GM23338 (cell line): ENCODE data around the gene BBX. TPM values are rescaled to one million over a fixed set of nuclear protein-coding genes. Genes with fewer than 3 reads are reported as not detected.

Experiments used
- ATAC-seq: fragments of 200-7000 bp; cut with Tn5 transposase; 3 replicates; pipeline ENCODE4 v1.9.1; 2020
- DNase-seq: peaks from one replicate; pipeline ENCODE4 v3.0.0-alpha.2; 2015; ENCODE audit warnings: low spot score
- H2AFZ ChIP-seq: fragments of 200-600 bp; sonication (generic); 2 replicates; pipeline ENCODE4 v1.8.0; 2016; ENCODE audit warnings: antibody characterized with exemption, mild to moderate bottlenecking, moderate library complexity
- H3F3A ChIP-seq: fragments of 200-600 bp; sonication (generic); replicated peaks from 2 replicates; pipeline ENCODE4 v1.8.0; 2017; ENCODE audit warnings: antibody characterized with exemption, mixed run types, low read depth
- H3K27ac ChIP-seq: fragments of 200-600 bp; sonication (generic); 2 replicates; pipeline ENCODE4 v1.6.1; 2016; ENCODE audit warnings: low read depth
- H3K27me3 ChIP-seq: fragments of 200-600 bp; sonication (generic); 2 replicates; pipeline ENCODE4 v1.8.0; 2016; ENCODE audit warnings: mild to moderate bottlenecking, mixed run types, moderate library complexity; ENCODE audit not compliant: insufficient read depth
- H3K36me3 ChIP-seq: fragments of 200-600 bp; sonication (generic); 2 replicates; pipeline ENCODE4 v1.8.0; 2016; ENCODE audit warnings: mild to moderate bottlenecking; ENCODE audit not compliant: insufficient read depth
- H3K4me1 ChIP-seq: fragments of 200-600 bp; sonication (generic); 2 replicates; pipeline ENCODE4 v1.8.0; 2016; ENCODE audit warnings: mild to moderate bottlenecking, moderate library complexity; ENCODE audit not compliant: insufficient read depth
- H3K4me2 ChIP-seq: fragments of 200-600 bp; sonication (generic); 2 replicates; pipeline ENCODE4 v1.7.1; 2017; ENCODE audit warnings: mixed run types
- H3K4me3 ChIP-seq: fragments of 200-600 bp; sonication (generic); 2 replicates; pipeline ENCODE4 v1.6.1; 2016; ENCODE audit warnings: mixed run types
- H3K79me2 ChIP-seq: fragments of 200-600 bp; sonication (generic); replicated peaks from 2 replicates; pipeline ENCODE4 v1.8.0; 2017; ENCODE audit warnings: mild to moderate bottlenecking; ENCODE audit not compliant: insufficient read depth
- H3K9me2 ChIP-seq: fragments of 200-600 bp; sonication (generic); 2 replicates; pipeline ENCODE4 v1.8.0; 2017; ENCODE audit not compliant: insufficient read depth
- H4K20me1 ChIP-seq: fragments of 200-600 bp; sonication (generic); replicated peaks from 2 replicates; pipeline ENCODE4 v1.8.0; 2017; ENCODE audit warnings: mild to moderate bottlenecking; ENCODE audit not compliant: insufficient read depth
- H3K27ac Mint-ChIP-seq: 2 replicates; pipeline ENCODE4 v1.8.0; 2020; ENCODE audit warnings: inconsistent platforms, mild to moderate bottlenecking, moderate library complexity, mixed read lengths
- H3K27me3 Mint-ChIP-seq: 3 replicates; pipeline ENCODE4 v1.8.0; 2022; ENCODE audit warnings: low read depth, mild to moderate bottlenecking, moderate library complexity, mixed read lengths, inconsistent platforms; ENCODE audit not compliant: insufficient read depth, poor library complexity
- H3K36me3 Mint-ChIP-seq: 3 replicates; pipeline ENCODE4 v1.8.0; 2021; ENCODE audit warnings: low read depth, mild to moderate bottlenecking, inconsistent platforms, moderate library complexity, mixed read lengths
- H3K4me1 Mint-ChIP-seq: 3 replicates; pipeline ENCODE4 v1.8.0; 2020; ENCODE audit warnings: mild to moderate bottlenecking, inconsistent platforms, mixed read lengths
- H3K4me3 Mint-ChIP-seq: 3 replicates; pipeline ENCODE4 v1.8.0; 2021; ENCODE audit warnings: moderate library complexity, mild to moderate bottlenecking, inconsistent platforms, mixed read lengths
- H3K9me3 Mint-ChIP-seq: 3 replicates; pipeline ENCODE4 v1.8.0; 2020; ENCODE audit warnings: moderate library complexity, mild to moderate bottlenecking, inconsistent platforms, mixed read lengths
- CREB1 ChIP-seq: fragments of 250-450 bp; sonication (Bioruptor Pico); IDR thresholded peaks from 2 replicates; pipeline ENCODE4 v1.5.0; 2020; ENCODE audit warnings: low read depth, mild to moderate bottlenecking, moderate library complexity
- CTCF ChIP-seq, 2 experiments: fragments of 200-600 bp in 1 of 2; sonication (generic) in 1 of 2; conservative IDR thresholded peaks; 2 replicates each; pipeline versions ENCODE4 v1.5.1 to v1.6.1; 2016 to 2017; ENCODE audit warnings: antibody characterized with exemption in 2 of 2, low read depth in 2 of 2, mild to moderate bottlenecking in 2 of 2, moderate library complexity in 1 of 2
- JUNB ChIP-seq: IDR thresholded peaks from one replicate; pipeline ENCODE4 v1.6.1; 2016; ENCODE audit warnings: antibody characterized with exemption; ENCODE audit not compliant: unreplicated experiment
- STAT1 ChIP-seq: IDR thresholded peaks from one replicate; pipeline ENCODE4 v1.6.1; 2016; ENCODE audit warnings: antibody characterized with exemption; ENCODE audit not compliant: unreplicated experiment
- ZNF114 ChIP-seq: fragments of 250-450 bp; sonication (Bioruptor Pico); IDR thresholded peaks from 2 replicates; pipeline ENCODE4 v1.5.0; 2020; ENCODE audit warnings: mild to moderate bottlenecking, moderate library complexity
- polyA plus RNA-seq: library from polyadenylated mRNA; unstranded; fragments of >200 nt; fragmentation: Nextera tagmentation; extraction: Ambion mirVana; gene quantifications from 2 replicates; pipeline ENCODE4 v1.2.1, GENCODE V29; 2016
- total RNA-seq: library from RNA; depleted of rRNA; stranded (reverse); fragments of >200 nt; shearing (Covaris generic); gene quantifications from 2 replicates; pipeline ENCODE4 v1.2.3, GENCODE V29; 2014
- TF ChIP-seq, protein P1 (sequence below): fragments of 250-450 bp; sonication (Bioruptor Pico); IDR thresholded peaks from 2 replicates; pipeline ENCODE4 v1.5.0; 2020; ENCODE audit warnings: mild to moderate bottlenecking, moderate library complexity
- TF ChIP-seq, protein P2 (sequence below): IDR thresholded peaks from 2 replicates; pipeline ENCODE4 v1.6.1; 2016; ENCODE audit warnings: antibody characterized with exemption
- TF ChIP-seq, protein P3 (sequence below): IDR thresholded peaks from one replicate; pipeline ENCODE4 v1.6.1; 2018; ENCODE audit warnings: antibody characterized with exemption; ENCODE audit not compliant: unreplicated experiment

The BBX gene
- total and polyA plus RNA-seq, 2 experiments from 2014 or later, result 35.2 to 44.1 TPM

- TF ChIP-seq, protein P1, sequence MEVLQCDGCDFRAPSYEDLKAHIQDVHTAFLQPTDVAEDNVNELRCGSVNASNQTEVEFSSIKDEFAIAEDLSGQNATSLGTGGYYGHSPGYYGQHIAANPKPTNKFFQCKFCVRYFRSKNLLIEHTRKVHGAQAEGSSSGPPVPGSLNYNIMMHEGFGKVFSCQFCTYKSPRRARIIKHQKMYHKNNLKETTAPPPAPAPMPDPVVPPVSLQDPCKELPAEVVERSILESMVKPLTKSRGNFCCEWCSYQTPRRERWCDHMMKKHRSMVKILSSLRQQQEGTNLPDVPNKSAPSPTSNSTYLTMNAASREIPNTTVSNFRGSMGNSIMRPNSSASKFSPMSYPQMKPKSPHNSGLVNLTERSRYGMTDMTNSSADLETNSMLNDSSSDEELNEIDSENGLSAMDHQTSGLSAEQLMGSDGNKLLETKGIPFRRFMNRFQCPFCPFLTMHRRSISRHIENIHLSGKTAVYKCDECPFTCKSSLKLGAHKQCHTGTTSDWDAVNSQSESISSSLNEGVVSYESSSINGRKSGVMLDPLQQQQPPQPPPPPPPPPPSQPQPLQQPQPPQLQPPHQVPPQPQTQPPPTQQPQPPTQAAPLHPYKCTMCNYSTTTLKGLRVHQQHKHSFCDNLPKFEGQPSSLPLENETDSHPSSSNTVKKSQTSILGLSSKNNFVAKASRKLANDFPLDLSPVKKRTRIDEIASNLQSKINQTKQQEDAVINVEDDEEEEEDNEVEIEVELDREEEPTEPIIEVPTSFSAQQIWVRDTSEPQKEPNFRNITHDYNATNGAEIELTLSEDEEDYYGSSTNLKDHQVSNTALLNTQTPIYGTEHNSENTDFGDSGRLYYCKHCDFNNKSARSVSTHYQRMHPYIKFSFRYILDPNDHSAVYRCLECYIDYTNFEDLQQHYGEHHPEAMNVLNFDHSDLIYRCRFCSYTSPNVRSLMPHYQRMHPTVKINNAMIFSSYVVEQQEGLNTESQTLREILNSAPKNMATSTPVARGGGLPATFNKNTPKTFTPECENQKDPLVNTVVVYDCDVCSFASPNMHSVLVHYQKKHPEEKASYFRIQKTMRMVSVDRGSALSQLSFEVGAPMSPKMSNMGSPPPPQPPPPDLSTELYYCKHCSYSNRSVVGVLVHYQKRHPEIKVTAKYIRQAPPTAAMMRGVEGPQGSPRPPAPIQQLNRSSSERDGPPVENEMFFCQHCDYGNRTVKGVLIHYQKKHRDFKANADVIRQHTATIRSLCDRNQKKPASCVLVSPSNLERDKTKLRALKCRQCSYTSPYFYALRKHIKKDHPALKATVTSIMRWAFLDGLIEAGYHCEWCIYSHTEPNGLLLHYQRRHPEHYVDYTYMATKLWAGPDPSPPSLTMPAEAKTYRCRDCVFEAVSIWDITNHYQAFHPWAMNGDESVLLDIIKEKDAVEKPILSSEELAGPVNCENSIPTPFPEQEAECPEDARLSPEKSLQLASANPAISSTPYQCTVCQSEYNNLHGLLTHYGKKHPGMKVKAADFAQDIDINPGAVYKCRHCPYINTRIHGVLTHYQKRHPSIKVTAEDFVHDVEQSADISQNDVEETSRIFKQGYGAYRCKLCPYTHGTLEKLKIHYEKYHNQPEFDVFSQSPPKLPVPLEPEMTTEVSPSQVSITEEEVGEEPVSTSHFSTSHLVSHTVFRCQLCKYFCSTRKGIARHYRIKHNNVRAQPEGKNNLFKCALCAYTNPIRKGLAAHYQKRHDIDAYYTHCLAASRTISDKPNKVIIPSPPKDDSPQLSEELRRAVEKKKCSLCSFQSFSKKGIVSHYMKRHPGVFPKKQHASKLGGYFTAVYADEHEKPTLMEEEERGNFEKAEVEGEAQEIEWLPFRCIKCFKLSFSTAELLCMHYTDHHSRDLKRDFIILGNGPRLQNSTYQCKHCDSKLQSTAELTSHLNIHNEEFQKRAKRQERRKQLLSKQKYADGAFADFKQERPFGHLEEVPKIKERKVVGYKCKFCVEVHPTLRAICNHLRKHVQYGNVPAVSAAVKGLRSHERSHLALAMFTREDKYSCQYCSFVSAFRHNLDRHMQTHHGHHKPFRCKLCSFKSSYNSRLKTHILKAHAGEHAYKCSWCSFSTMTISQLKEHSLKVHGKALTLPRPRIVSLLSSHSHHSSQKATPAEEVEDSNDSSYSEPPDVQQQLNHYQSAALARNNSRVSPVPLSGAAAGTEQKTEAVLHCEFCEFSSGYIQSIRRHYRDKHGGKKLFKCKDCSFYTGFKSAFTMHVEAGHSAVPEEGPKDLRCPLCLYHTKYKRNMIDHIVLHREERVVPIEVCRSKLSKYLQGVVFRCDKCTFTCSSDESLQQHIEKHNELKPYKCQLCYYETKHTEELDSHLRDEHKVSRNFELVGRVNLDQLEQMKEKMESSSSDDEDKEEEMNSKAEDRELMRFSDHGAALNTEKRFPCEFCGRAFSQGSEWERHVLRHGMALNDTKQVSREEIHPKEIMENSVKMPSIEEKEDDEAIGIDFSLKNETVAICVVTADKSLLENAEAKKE (CRISPR knock-in tag), result no peak
- TF ChIP-seq STAT1, result no peak
Measured at GRCh38 chr3:107718547-107718946, 195.8 kb downstream of the BBX start (continued).

GRCh38 chr3:107727102-107727501 is 204.3 kb downstream of the BBX start:
- no peaks in the 10 kb centered on the region for H3F3A ChIP-seq
- no peak for ATAC-seq
- no peaks in the 10 kb centered on the region for H3K27me3 ChIP-seq
- Mint-ChIP-seq H3K4me1 (peaks cover 4% of the 10 kb centered on the region; the same call in 2 of the 3 replicates), H3K27ac (no peak overlapping the region), H3K4me3 (no peak overlapping the region), H3K27me3 (peaks cover 4% of the 10 kb centered on the region), H3K9me3 (peaks cover 6% of the 10 kb centered on the region; the same call in 1 of the 3 replicates), H3K36me3 (peaks cover 13% of the 10 kb centered on the region; the same call in 2 of the 3 replicates)
- no peaks in the 10 kb centered on the region; the same call in 1 of the 2 replicates for H3K79me2 ChIP-seq
- H3K4me2 ChIP-seq, result no peak overlapping the region
- no peak overlapping the region for H2AFZ ChIP-seq
- H3K4me1 ChIP-seq, result no peaks in the 10 kb centered on the region
- H3K4me3 ChIP-seq, result no peak overlapping the region
- no peak for DNase-seq
- no peak overlapping the region for H3K27ac ChIP-seq
- H3K9me2 ChIP-seq, result no peaks in the 10 kb centered on the region
- 0 out of 2 replicates have a peak, but pooled peaks cover 6% of the 10 kb centered on the region for H3K36me3 ChIP-seq
- no peaks in the 10 kb centered on the region for H4K20me1 ChIP-seq
- TF ChIP-seq STAT1 (no peak), ZNF114 (no peak), JUNB (no peak), CREB1 (no peak), CTCF (conservative IDR thresholded peaks at IDR 0.05; ENCODE audit: low read depth in 2 of 2) (no peak)
- TF ChIP-seq, protein P2, sequence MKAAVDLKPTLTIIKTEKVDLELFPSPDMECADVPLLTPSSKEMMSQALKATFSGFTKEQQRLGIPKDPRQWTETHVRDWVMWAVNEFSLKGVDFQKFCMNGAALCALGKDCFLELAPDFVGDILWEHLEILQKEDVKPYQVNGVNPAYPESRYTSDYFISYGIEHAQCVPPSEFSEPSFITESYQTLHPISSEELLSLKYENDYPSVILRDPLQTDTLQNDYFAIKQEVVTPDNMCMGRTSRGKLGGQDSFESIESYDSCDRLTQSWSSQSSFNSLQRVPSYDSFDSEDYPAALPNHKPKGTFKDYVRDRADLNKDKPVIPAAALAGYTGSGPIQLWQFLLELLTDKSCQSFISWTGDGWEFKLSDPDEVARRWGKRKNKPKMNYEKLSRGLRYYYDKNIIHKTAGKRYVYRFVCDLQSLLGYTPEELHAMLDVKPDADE, result no peak
- TF ChIP-seq, protein P3, sequence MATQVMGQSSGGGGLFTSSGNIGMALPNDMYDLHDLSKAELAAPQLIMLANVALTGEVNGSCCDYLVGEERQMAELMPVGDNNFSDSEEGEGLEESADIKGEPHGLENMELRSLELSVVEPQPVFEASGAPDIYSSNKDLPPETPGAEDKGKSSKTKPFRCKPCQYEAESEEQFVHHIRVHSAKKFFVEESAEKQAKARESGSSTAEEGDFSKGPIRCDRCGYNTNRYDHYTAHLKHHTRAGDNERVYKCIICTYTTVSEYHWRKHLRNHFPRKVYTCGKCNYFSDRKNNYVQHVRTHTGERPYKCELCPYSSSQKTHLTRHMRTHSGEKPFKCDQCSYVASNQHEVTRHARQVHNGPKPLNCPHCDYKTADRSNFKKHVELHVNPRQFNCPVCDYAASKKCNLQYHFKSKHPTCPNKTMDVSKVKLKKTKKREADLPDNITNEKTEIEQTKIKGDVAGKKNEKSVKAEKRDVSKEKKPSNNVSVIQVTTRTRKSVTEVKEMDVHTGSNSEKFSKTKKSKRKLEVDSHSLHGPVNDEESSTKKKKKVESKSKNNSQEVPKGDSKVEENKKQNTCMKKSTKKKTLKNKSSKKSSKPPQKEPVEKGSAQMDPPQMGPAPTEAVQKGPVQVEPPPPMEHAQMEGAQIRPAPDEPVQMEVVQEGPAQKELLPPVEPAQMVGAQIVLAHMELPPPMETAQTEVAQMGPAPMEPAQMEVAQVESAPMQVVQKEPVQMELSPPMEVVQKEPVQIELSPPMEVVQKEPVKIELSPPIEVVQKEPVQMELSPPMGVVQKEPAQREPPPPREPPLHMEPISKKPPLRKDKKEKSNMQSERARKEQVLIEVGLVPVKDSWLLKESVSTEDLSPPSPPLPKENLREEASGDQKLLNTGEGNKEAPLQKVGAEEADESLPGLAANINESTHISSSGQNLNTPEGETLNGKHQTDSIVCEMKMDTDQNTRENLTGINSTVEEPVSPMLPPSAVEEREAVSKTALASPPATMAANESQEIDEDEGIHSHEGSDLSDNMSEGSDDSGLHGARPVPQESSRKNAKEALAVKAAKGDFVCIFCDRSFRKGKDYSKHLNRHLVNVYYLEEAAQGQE, result no peak
